ENCODE measurements around the gene TMEM176A.

Gene TMEM176A

GRCh38 chr7:150793569-150794238, 6.9 kb upstream of the TMEM176A start:
- H3K9ac ChIP-seq (ENCODE audit: low read length) = no peak overlapping the region
- H3K79me1 ChIP-seq (replicated peaks; ENCODE audit: low read length, poor library complexity, severe bottlenecking) = no peaks in the 10 kb centered on the region
- no peaks in the 10 kb centered on the region for H3K4me1 ChIP-seq (ENCODE audit: control insufficient read depth, insufficient read depth, low read depth, low read length)
- H4K8ac ChIP-seq (ENCODE audit: low read length) = peak overlapping the region; percentile 28
- no peak overlapping the region for H3K23ac ChIP-seq (ENCODE audit: low read length in 2 of 2)
- H3K4me2 ChIP-seq (ENCODE audit: low read length, poor library complexity, severe bottlenecking) = no peak overlapping the region
- no peak overlapping the region for H2AFZ ChIP-seq (ENCODE audit: low read depth, low read length)
- no peak overlapping the region for H3K18ac ChIP-seq (ENCODE audit: low read depth in 1 of 2, low read length in 2 of 2)
- no peaks in the 10 kb centered on the region for H3K9me3 ChIP-seq (ENCODE audit: control insufficient read depth, low read length)
- H2BK12ac ChIP-seq (ENCODE audit: low read length in 2 of 2) = no peak overlapping the region
- no peak overlapping the region for H2BK15ac ChIP-seq (ENCODE audit: low read depth, poor library complexity, severe bottlenecking)
- no peak overlapping the region for H3K14ac ChIP-seq (ENCODE audit: low read length in 2 of 2)
- no peaks in the 10 kb centered on the region for H3K36me3 ChIP-seq (ENCODE audit: control insufficient read depth in 1 of 2, insufficient read depth in 2 of 2, low read depth in 1 of 2, low read length in 2 of 2)
- no peak overlapping the region for H2AK5ac ChIP-seq (ENCODE audit: low read length, severe bottlenecking)
- H3K27me3 ChIP-seq (ENCODE audit: control insufficient read depth in 1 of 2, insufficient read depth in 1 of 2, low read length in 2 of 2) = peaks cover 0 to 43% of the 10 kb centered on the region in 2 experiments
- DNase-seq = no peak
- no peak overlapping the region for H3K27ac ChIP-seq (ENCODE audit: low read length, poor library complexity, severe bottlenecking)
- H2BK120ac ChIP-seq (ENCODE audit: low read depth, low read length) = no peak overlapping the region
- no peak overlapping the region for H3K4ac ChIP-seq (ENCODE audit: low read depth in 1 of 2, low read length in 2 of 2)
- H4K91ac ChIP-seq (ENCODE audit: low read length) = no peak overlapping the region
- H2BK5ac ChIP-seq (ENCODE audit: low read depth, low read length, poor library complexity, severe bottlenecking) = no peak overlapping the region
- WGBS = 75% methylated on average over 6 of the region's 6 CpGs
- H3K4me3 ChIP-seq (ENCODE audit: insufficient read depth in 1 of 2, low read depth in 1 of 2, low read length in 2 of 2) = no peak overlapping the region

GRCh38 chr7:150797661-150798060, 2.9 kb upstream of the TMEM176A start:
- Histone ChIP-seq H3K4ac (ENCODE audit: low read depth in 1 of 2, low read length in 2 of 2) (no peak overlapping the region), H2BK12ac (ENCODE audit: low read length in 2 of 2) (no peak overlapping the region), H3K9me3 (ENCODE audit: control insufficient read depth, low read length) (no peaks in the 10 kb centered on the region), H3K4me3 (ENCODE audit: insufficient read depth in 1 of 2, low read depth in 1 of 2, low read length in 2 of 2) (no peak overlapping the region), H3K23ac (ENCODE audit: low read length in 2 of 2) (no peak overlapping the region), H3K4me2 (ENCODE audit: low read length, poor library complexity, severe bottlenecking) (no peak overlapping the region), H3K36me3 (ENCODE audit: control insufficient read depth in 1 of 2, insufficient read depth in 2 of 2, low read depth in 1 of 2, low read length in 2 of 2) (no peaks in the 10 kb centered on the region), H2BK15ac (ENCODE audit: low read depth, poor library complexity, severe bottlenecking) (no peak overlapping the region), H3K18ac (ENCODE audit: low read depth in 1 of 2, low read length in 2 of 2) (no peak overlapping the region), H4K8ac (ENCODE audit: low read length) (no peak overlapping the region), H2AK5ac (ENCODE audit: low read length, severe bottlenecking) (no peak overlapping the region), H3K14ac (ENCODE audit: low read length in 2 of 2) (no peak overlapping the region), H2AFZ (ENCODE audit: low read depth, low read length) (no peak overlapping the region), H4K91ac (ENCODE audit: low read length) (no peak overlapping the region), H3K27ac (ENCODE audit: low read length, poor library complexity, severe bottlenecking) (no peak overlapping the region), H3K79me1 (replicated peaks; ENCODE audit: low read length, poor library complexity, severe bottlenecking) (no peaks in the 10 kb centered on the region), H3K27me3 (ENCODE audit: control insufficient read depth in 1 of 2, insufficient read depth in 1 of 2, low read length in 2 of 2) (peaks cover 16 to 67% of the 10 kb centered on the region in 2 experiments), H2BK5ac (ENCODE audit: low read depth, low read length, poor library complexity, severe bottlenecking) (no peak overlapping the region), H2BK120ac (ENCODE audit: low read depth, low read length) (no peak overlapping the region), H3K9ac (ENCODE audit: low read length) (no peak overlapping the region), H3K4me1 (ENCODE audit: control insufficient read depth, insufficient read depth, low read depth, low read length) (no peaks in the 10 kb centered on the region)
- 76% methylated on average over 3 of the region's 4 CpGs for WGBS
- DNase-seq = no peak

- Histone ChIP-seq H2BK15ac (ENCODE audit: low read depth, poor library complexity, severe bottlenecking) (no peak overlapping the region), H3K4me2 (ENCODE audit: low read length, poor library complexity, severe bottlenecking) (no peak overlapping the region), H3K14ac (ENCODE audit: low read length in 2 of 2) (no peak overlapping the region), H3K23ac (ENCODE audit: low read length in 2 of 2) (no peak overlapping the region), H2BK12ac (ENCODE audit: low read length in 2 of 2) (no peak overlapping the region), H2BK120ac (ENCODE audit: low read depth, low read length) (no peak overlapping the region), H3K9ac (ENCODE audit: low read length) (no peak overlapping the region), H3K27ac (ENCODE audit: low read length, poor library complexity, severe bottlenecking) (no peak overlapping the region), H4K8ac (ENCODE audit: low read length) (no peak overlapping the region), H2AK5ac (ENCODE audit: low read length, severe bottlenecking) (no peak overlapping the region), H3K36me3 (ENCODE audit: control insufficient read depth in 1 of 2, insufficient read depth in 2 of 2, low read depth in 1 of 2, low read length in 2 of 2) (no peaks in the 10 kb centered on the region), H3K18ac (ENCODE audit: low read depth in 1 of 2, low read length in 2 of 2) (no peak overlapping the region), H3K4ac (ENCODE audit: low read depth in 1 of 2, low read length in 2 of 2) (no peak overlapping the region), H2BK5ac (ENCODE audit: low read depth, low read length, poor library complexity, severe bottlenecking) (no peak overlapping the region), H4K91ac (ENCODE audit: low read length) (no peak overlapping the region), H2AFZ (ENCODE audit: low read depth, low read length) (no peak overlapping the region), H3K4me1 (ENCODE audit: control insufficient read depth, insufficient read depth, low read depth, low read length) (no peaks in the 10 kb centered on the region), H3K4me3 (ENCODE audit: insufficient read depth in 1 of 2, low read depth in 1 of 2, low read length in 2 of 2) (no peak overlapping the region), H3K27me3 (ENCODE audit: control insufficient read depth in 1 of 2, insufficient read depth in 1 of 2, low read length in 2 of 2) (peaks cover 16 to 67% of the 10 kb centered on the region in 2 experiments), H3K9me3 (ENCODE audit: control insufficient read depth, low read length) (no peaks in the 10 kb centered on the region), H3K79me1 (replicated peaks; ENCODE audit: low read length, poor library complexity, severe bottlenecking) (no peaks in the 10 kb centered on the region)
- WGBS = 81% methylated on average over 3 of the region's 3 CpGs
- no peak for DNase-seq
These were observed 1.4 kb upstream of the TMEM176A start for GRCh38 chr7:150799156-150799555.

- no peak within 1 kb of the TSS for H3K9ac ChIP-seq (ENCODE audit: low read length)
- H3K4me3 ChIP-seq (ENCODE audit: insufficient read depth in 1 of 2, low read depth in 1 of 2, low read length in 2 of 2) = no peak within 1 kb of the TSS
- H2BK5ac ChIP-seq (ENCODE audit: low read depth, low read length, poor library complexity, severe bottlenecking) = no peak within 1 kb of the TSS
- no peaks in the 10 kb centered on the region for H3K36me3 ChIP-seq (ENCODE audit: control insufficient read depth in 1 of 2, insufficient read depth in 2 of 2, low read depth in 1 of 2, low read length in 2 of 2)
- H3K4ac ChIP-seq (ENCODE audit: low read depth in 1 of 2, low read length in 2 of 2) = no peak within 1 kb of the TSS
- no peak within 1 kb of the TSS for H3K23ac ChIP-seq (ENCODE audit: low read length in 2 of 2)
- H3K14ac ChIP-seq (ENCODE audit: low read length in 2 of 2) = no peak within 1 kb of the TSS
- H4K91ac ChIP-seq (ENCODE audit: low read length) = no peak within 1 kb of the TSS
- no peak within 1 kb of the TSS for H3K4me2 ChIP-seq (ENCODE audit: low read length, poor library complexity, severe bottlenecking)
- no peaks in the 10 kb centered on the region for H3K4me1 ChIP-seq (ENCODE audit: control insufficient read depth, insufficient read depth, low read depth, low read length)
- H3K79me1 ChIP-seq (replicated peaks; ENCODE audit: low read length, poor library complexity, severe bottlenecking) = no peaks in the 10 kb centered on the region
- no peak for DNase-seq
- no peaks in the 10 kb centered on the region for H3K9me3 ChIP-seq (ENCODE audit: control insufficient read depth, low read length)
- no peak within 1 kb of the TSS for H2AFZ ChIP-seq (ENCODE audit: low read depth, low read length)
- H4K8ac ChIP-seq (ENCODE audit: low read length) = no peak within 1 kb of the TSS
- no peak within 1 kb of the TSS for H2AK5ac ChIP-seq (ENCODE audit: low read length, severe bottlenecking)
- peaks cover 16 to 61% of the 10 kb centered on the region in 2 experiments for H3K27me3 ChIP-seq (ENCODE audit: control insufficient read depth in 1 of 2, insufficient read depth in 1 of 2, low read length in 2 of 2)
- H2BK15ac ChIP-seq (ENCODE audit: low read depth, poor library complexity, severe bottlenecking) = no peak within 1 kb of the TSS
- 18% methylated on average over 47 of the region's 75 CpGs for WGBS
- no peak within 1 kb of the TSS for H3K18ac ChIP-seq (ENCODE audit: low read depth in 1 of 2, low read length in 2 of 2)
- no peak within 1 kb of the TSS for H2BK120ac ChIP-seq (ENCODE audit: low read depth, low read length)
- no peak within 1 kb of the TSS for H3K27ac ChIP-seq (ENCODE audit: low read length, poor library complexity, severe bottlenecking)
- no peak within 1 kb of the TSS for H2BK12ac ChIP-seq (ENCODE audit: low read length in 2 of 2)
These were observed 608 bp upstream of the TMEM176A start, which contains the start of gene TMEM176B for GRCh38 chr7:150799741-150800580. TSS of gene TMEM176B (minus strand) at chr7:150800364. CDS start at chr7:150796569, 3,795 bp downstream.

Data from mesenchymal stem cell (in vitro differentiated cells and primary cell).